PC-3 (cell line): ENCODE data around the gene RGS7.

ENCODE experiments used
- CTCF ChIP-seq: fragments of 300-600 bp; sonication (generic); conservative IDR thresholded peaks from 2 replicates; pipeline ENCODE4 v1.5.1; 2017; ENCODE audit warnings: antibody characterized with exemption, low read depth, mild to moderate bottlenecking, low read length
- EZH2 ChIP-seq: fragments of 300-600 bp; sonication (generic); IDR thresholded peaks from one replicate; pipeline ENCODE4 v1.6.1; 2017; ENCODE audit warnings: antibody characterized with exemption, mild to moderate bottlenecking, low read length; ENCODE audit not compliant: unreplicated experiment
- EZH2phosphoT487 ChIP-seq: fragments of 300-600 bp; sonication (generic); IDR thresholded peaks from 2 replicates; pipeline ENCODE4 v1.6.1; 2018; ENCODE audit warnings: mild to moderate bottlenecking, antibody characterized with exemption, low read length, borderline replicate concordance

- TF ChIP-seq CTCF = no peak
- no peak for TF ChIP-seq EZH2
- TF ChIP-seq EZH2phosphoT487 = no peak
Observed at GRCh38 chr1:240823357-240823756, 533.6 kb downstream of the RGS7 start.
